ENCODE measurements around the gene HOOK1. TPM values are rescaled to one million over a fixed set of nuclear protein-coding genes. Genes with fewer than 3 reads are reported as not detected.
A peak's percentile ranks its signal among the peaks of the same experiment; 100 is the strongest.

HOOK1 gene
- total RNA-seq, 1 donor from 2014 or later: 8.9 TPM

GRCh38 chr1:59798600-59798999 is 16.1 kb upstream of the HOOK1 start:
- no peaks in the 10 kb centered on the region for H3K27me3 ChIP-seq (ENCODE audit: control insufficient read depth, insufficient read depth, low read length)
- no peaks in the 10 kb centered on the region for H3K36me3 ChIP-seq (ENCODE audit: control insufficient read depth, insufficient read depth, low read length)
- no peak overlapping the region for H3K4me3 ChIP-seq (ENCODE audit: low read depth, low read length)
- DNase-seq (ENCODE audit: low read depth): no peak
- TF ChIP-seq CTCF (IDR thresholded peaks at IDR 0.05; ENCODE audit: insufficient read depth, low read length, poor library complexity, severe bottlenecking): no peak

- Histone ChIP-seq H3K27me3 (ENCODE audit: control insufficient read depth, insufficient read depth, low read length) (no peaks in the 10 kb centered on the region), H3K4me3 (ENCODE audit: low read depth, low read length) (no peak overlapping the region), H3K36me3 (ENCODE audit: control insufficient read depth, insufficient read depth, low read length) (no peaks in the 10 kb centered on the region)
- TF ChIP-seq CTCF (IDR thresholded peaks at IDR 0.05; ENCODE audit: insufficient read depth, low read length, poor library complexity, severe bottlenecking): no peak
- DNase-seq (ENCODE audit: low read depth): peak; percentile 56
These were observed 11.2 kb upstream of the HOOK1 start for GRCh38 chr1:59803458-59804038.

GRCh38 chr1:59804301-59804700 is 10.4 kb upstream of the HOOK1 start:
- Histone ChIP-seq H3K4me3 (ENCODE audit: low read depth, low read length) (no peak overlapping the region), H3K27me3 (ENCODE audit: control insufficient read depth, insufficient read depth, low read length) (no peaks in the 10 kb centered on the region), H3K36me3 (ENCODE audit: control insufficient read depth, insufficient read depth, low read length) (no peaks in the 10 kb centered on the region)
- DNase-seq (ENCODE audit: low read depth): no peak
- TF ChIP-seq CTCF (IDR thresholded peaks at IDR 0.05; ENCODE audit: insufficient read depth, low read length, poor library complexity, severe bottlenecking): no peak

- Histone ChIP-seq H3K27me3 (ENCODE audit: control insufficient read depth, insufficient read depth, low read length) (no peaks in the 10 kb centered on the region), H3K4me3 (ENCODE audit: low read depth, low read length) (no peak overlapping the region), H3K36me3 (ENCODE audit: control insufficient read depth, insufficient read depth, low read length) (no peaks in the 10 kb centered on the region)
- no peak for TF ChIP-seq CTCF (IDR thresholded peaks at IDR 0.05; ENCODE audit: insufficient read depth, low read length, poor library complexity, severe bottlenecking)
- DNase-seq (ENCODE audit: low read depth): peak; percentile 53
These were observed 9.2 kb upstream of the HOOK1 start for GRCh38 chr1:59805554-59805953.

- H3K36me3 ChIP-seq (ENCODE audit: control insufficient read depth, insufficient read depth, low read length): no peaks in the 10 kb centered on the region
- peak; percentile 96 for DNase-seq (ENCODE audit: low read depth)
- no peaks in the 10 kb centered on the region for H3K27me3 ChIP-seq (ENCODE audit: control insufficient read depth, insufficient read depth, low read length)
- H3K4me3 ChIP-seq (ENCODE audit: low read depth, low read length): peak overlapping the region; percentile 96
- TF ChIP-seq CTCF (IDR thresholded peaks at IDR 0.05; ENCODE audit: insufficient read depth, low read length, poor library complexity, severe bottlenecking): no peak
These were observed 409 bp upstream of the HOOK1 start for GRCh38 chr1:59814180-59814900.

Data from kidney epithelial cell (primary cell).